Gastroesophageal sphincter (tissue), 4 donors: ENCODE measurements around the gene PLA2G4B. TPM values are rescaled to one million over a fixed set of nuclear protein-coding genes. Genes with fewer than 3 reads are reported as not detected.
A peak's percentile ranks its signal among the peaks of the same experiment; 100 is the strongest.

Source experiments
- ATAC-seq: fragments of 150-250 bp; one replicate; pipeline ENCODE4 v1.9.1; 2016; ENCODE audit warnings: mild to moderate bottlenecking, moderate library complexity
- H3K27ac ChIP-seq, 4 donors: fragments of 200-600 bp; sonication (generic) in 3 of 4; 1 replicate in 3 of 4; 2 replicates in 1 of 4; pipeline ENCODE4 v1.5.1; 2016 to 2019
- H3K27me3 ChIP-seq: fragments of 200-600 bp; sonication (generic); one replicate; pipeline ENCODE4 v1.5.1; 2019
- H3K36me3 ChIP-seq, 2 donors: fragments of 200-600 bp; sonication (generic); one replicate each; pipeline ENCODE4 v1.5.1; 2019; ENCODE audit warnings: control low read depth in 1 of 2
- H3K4me1 ChIP-seq, 3 donors: fragments of 200-600 bp; sonication (generic); 1 replicate in 2 of 3; 2 replicates in 1 of 3; pipeline ENCODE4 v1.5.1; 2016 to 2019; ENCODE audit warnings: control low read depth in 2 of 3
- H3K4me3 ChIP-seq, 2 donors: fragments of 200-600 bp; sonication (generic); one replicate each; pipeline ENCODE4 v1.5.1; 2019; ENCODE audit warnings: mild to moderate bottlenecking in 1 of 2, moderate library complexity in 1 of 2
- H3K9me3 ChIP-seq, 3 donors: fragments of 200-600 bp; sonication (generic); one replicate each; pipeline ENCODE4 v1.5.1; 2017 to 2019; ENCODE audit warnings: control low read depth in 2 of 3
- EP300 ChIP-seq: sonication (generic); formaldehyde crosslinking; IDR thresholded peaks from one replicate; pipeline ENCODE4 v1.6.1; 2017; ENCODE audit warnings: antibody characterized with exemption, mild to moderate bottlenecking
- POLR2A ChIP-seq, 2 donors: fragments of 450-650 bp; IDR thresholded peaks; one replicate each; pipeline ENCODE4 v1.6.1; 2017; ENCODE audit warnings: antibody characterized with exemption in 2 of 2, mild to moderate bottlenecking in 2 of 2, moderate library complexity in 1 of 2
- POLR2AphosphoS5 ChIP-seq: sonication (generic); formaldehyde crosslinking; IDR thresholded peaks from one replicate; pipeline ENCODE4 v1.6.1; 2017; ENCODE audit warnings: antibody characterized with exemption
- WGBS, 2 donors: methylation state at CpG; one replicate each; pipeline ENCODE4 v1.1.5; 2018; ENCODE audit warnings: low coverage in 1 of 2; 5-methylcytosine and 5-hydroxymethylcytosine counted together
- total RNA-seq, 4 donors: library from RNA; depleted of rRNA; stranded (reverse); fragments of >200 nt; gene quantifications; one replicate each; pipeline ENCODE4 v1.1.0, GENCODE V29; 2016
- TF ChIP-seq, protein P1 (sequence below), 4 experiments: fragments of 200-600 bp in 2 of 4; fragments of 450-650 bp in 2 of 4; sonication (generic) in 1 of 4; IDR thresholded peaks; one replicate each; pipeline ENCODE4 v1.5.1; 2017 to 2019; ENCODE audit warnings: antibody characterized with exemption in 4 of 4, mild to moderate bottlenecking in 2 of 4, moderate library complexity in 2 of 4

PLA2G4B gene
- total RNA-seq, 4 donors from 2014 or later: 2.5 to 7.0 (median 3.6) TPM

GRCh38 chr15:41890050-41890690 is 51.5 kb downstream of the PLA2G4B start:
- Histone ChIP-seq H3K36me3 (no peaks in the 10 kb centered on the region), H3K4me3 (no peak overlapping the region), H3K4me1 (peaks cover 0 to 33% (median 12%) of the 10 kb centered on the region in 3 donors), H3K9me3 (no peaks in the 10 kb centered on the region), H3K27me3 (no peaks in the 10 kb centered on the region), H3K27ac (no peak overlapping the region)
- TF ChIP-seq POLR2A (IDR thresholded peaks at IDR 0.05) (no peak), EP300 (no peak), POLR2AphosphoS5 (no peak)
- TF ChIP-seq, protein P1, sequence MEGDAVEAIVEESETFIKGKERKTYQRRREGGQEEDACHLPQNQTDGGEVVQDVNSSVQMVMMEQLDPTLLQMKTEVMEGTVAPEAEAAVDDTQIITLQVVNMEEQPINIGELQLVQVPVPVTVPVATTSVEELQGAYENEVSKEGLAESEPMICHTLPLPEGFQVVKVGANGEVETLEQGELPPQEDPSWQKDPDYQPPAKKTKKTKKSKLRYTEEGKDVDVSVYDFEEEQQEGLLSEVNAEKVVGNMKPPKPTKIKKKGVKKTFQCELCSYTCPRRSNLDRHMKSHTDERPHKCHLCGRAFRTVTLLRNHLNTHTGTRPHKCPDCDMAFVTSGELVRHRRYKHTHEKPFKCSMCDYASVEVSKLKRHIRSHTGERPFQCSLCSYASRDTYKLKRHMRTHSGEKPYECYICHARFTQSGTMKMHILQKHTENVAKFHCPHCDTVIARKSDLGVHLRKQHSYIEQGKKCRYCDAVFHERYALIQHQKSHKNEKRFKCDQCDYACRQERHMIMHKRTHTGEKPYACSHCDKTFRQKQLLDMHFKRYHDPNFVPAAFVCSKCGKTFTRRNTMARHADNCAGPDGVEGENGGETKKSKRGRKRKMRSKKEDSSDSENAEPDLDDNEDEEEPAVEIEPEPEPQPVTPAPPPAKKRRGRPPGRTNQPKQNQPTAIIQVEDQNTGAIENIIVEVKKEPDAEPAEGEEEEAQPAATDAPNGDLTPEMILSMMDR (IDR thresholded peaks at IDR 0.05): no peak
- WGBS, 2 donors: 100% methylated on average over 1 to 6 of the region's 6 CpGs
- no peak for ATAC-seq

- no peak overlapping the region for H3K27ac ChIP-seq
- WGBS, 2 donors: 82 to 100% methylated on average over 3 to 4 of the region's 6 CpGs
- no peak for ATAC-seq
These were observed 52.6 kb downstream of the PLA2G4B start for GRCh38 chr15:41891226-41891625.

GRCh38 chr15:41891946-41892345 is 53.3 kb downstream of the PLA2G4B start:
- Histone ChIP-seq H3K27ac (no peak overlapping the region), H3K4me3 (no peak overlapping the region), H3K4me1 (peaks cover 0 to 33% (median 12%) of the 10 kb centered on the region in 3 donors), H3K27me3 (no peaks in the 10 kb centered on the region), H3K9me3 (no peaks in the 10 kb centered on the region), H3K36me3 (no peaks in the 10 kb centered on the region)
- 76 to 100% methylated on average over 1 to 2 of the region's 3 CpGs for WGBS, 2 donors
- TF ChIP-seq, protein P1 (IDR thresholded peaks at IDR 0.05): no peak
- TF ChIP-seq POLR2A (IDR thresholded peaks at IDR 0.05) (no peak), EP300 (no peak), POLR2AphosphoS5 (no peak)
- no peak for ATAC-seq

More at GRCh38 chr15:41891226-41891625, 52.6 kb downstream of the PLA2G4B start:
- no peak overlapping the region for H3K4me3 ChIP-seq
- H3K27me3 ChIP-seq: no peaks in the 10 kb centered on the region
- no peaks in the 10 kb centered on the region for H3K9me3 ChIP-seq
- H3K36me3 ChIP-seq: no peaks in the 10 kb centered on the region
- H3K4me1 ChIP-seq: peaks cover 0 to 33% (median 12%) of the 10 kb centered on the region in 3 donors
- TF ChIP-seq, protein P1 (IDR thresholded peaks at IDR 0.05): no peak
- TF ChIP-seq POLR2AphosphoS5 (no peak), EP300 (no peak), POLR2A (IDR thresholded peaks at IDR 0.05) (no peak)

- Histone ChIP-seq H3K27me3 (no peaks in the 10 kb centered on the region), H3K36me3 (no peaks in the 10 kb centered on the region), H3K9me3 (no peaks in the 10 kb centered on the region), H3K4me3 (no peak overlapping the region), H3K4me1 (peaks cover 0 to 33% (median 12%) of the 10 kb centered on the region in 3 donors), H3K27ac (no peak overlapping the region)
- ATAC-seq: peak; percentile 26
- TF ChIP-seq EP300 (no peak), POLR2AphosphoS5 (no peak), POLR2A (IDR thresholded peaks at IDR 0.05) (no peak)
- TF ChIP-seq, protein P1 (IDR thresholded peaks at IDR 0.05): no peak
- 100% methylated on average over 1 of the region's 22 CpGs; no CpG with 5 or more reads in 1 of the 2 donors for WGBS, 2 donors
These were observed 54.2 kb downstream of the PLA2G4B start for GRCh38 chr15:41892621-41893421.
